ENCODE data around the gene SNAPC3. TPM values are rescaled to one million over a fixed set of nuclear protein-coding genes. Genes with fewer than 3 reads are reported as not detected.

The SNAPC3 gene
- total RNA-seq, 4 donors from 2014 or later: 15.1 to 20.2 (median 16.9) TPM

- TF ChIP-seq CTCF (IDR thresholded peaks at IDR 0.05): no peak
- no peak for TF ChIP-seq POLR2A (IDR thresholded peaks at IDR 0.05)
- no peak for DNase-seq (ENCODE audit: low spot score in 2 of 2)
- intact Hi-C loops (cut with DNase I; ENCODE audit: low total_unique reads): no loop called here
Observed at GRCh38 chr9:15501179-15501578, 78.5 kb downstream of the SNAPC3 start.

GRCh38 chr9:15501803-15502202, 79.1 kb downstream of the SNAPC3 start:
- TF ChIP-seq POLR2A (IDR thresholded peaks at IDR 0.05) (no peak), CTCF (IDR thresholded peaks at IDR 0.05) (no peak)
- 91 to 94% methylated on average over 5 of the region's 5 CpGs for WGBS, 2 donors
- no peak overlapping the region for H3K4me3 ChIP-seq (ENCODE audit: low read depth, poor library complexity, severe bottlenecking)
- intact Hi-C loops (cut with DNase I; ENCODE audit: low total_unique reads): no loop called here
- no peak for DNase-seq (ENCODE audit: low spot score in 2 of 2)

More at GRCh38 chr9:15501179-15501578, 78.5 kb downstream of the SNAPC3 start:
- 69 to 71% methylated on average over 6 of the region's 6 CpGs for WGBS, 2 donors
- H3K4me3 ChIP-seq (ENCODE audit: low read depth, poor library complexity, severe bottlenecking): no peak overlapping the region

- no peak for TF ChIP-seq POLR2A (IDR thresholded peaks at IDR 0.05)
- TF ChIP-seq CTCF (IDR thresholded peaks at IDR 0.05): no peak
- 89% methylated on average over 3 of the region's 3 CpGs for WGBS, 2 donors
Observed at GRCh38 chr9:15505921-15506320, 83.2 kb downstream of the SNAPC3 start.

GRCh38 chr9:15509931-15510788, 87.5 kb downstream of the SNAPC3 start:
- no peak for DNase-seq (ENCODE audit: low spot score in 2 of 2)
- WGBS, 2 donors: 1 to 2% methylated on average over 56 to 57 of the region's 76 CpGs
- peak overlapping the region; percentile 80 for H3K4me3 ChIP-seq (ENCODE audit: low read depth, poor library complexity, severe bottlenecking)
- intact Hi-C loops (cut with DNase I; ENCODE audit: low total_unique reads): no loop called here
- no peak for TF ChIP-seq POLR2A (IDR thresholded peaks at IDR 0.05)
- TF ChIP-seq CTCF (IDR thresholded peaks at IDR 0.05): no peak

More at GRCh38 chr9:15505921-15506320, 83.2 kb downstream of the SNAPC3 start:
- no peak for DNase-seq (ENCODE audit: low spot score in 2 of 2)
- H3K4me3 ChIP-seq (ENCODE audit: low read depth, poor library complexity, severe bottlenecking): no peak overlapping the region
- intact Hi-C loops (cut with DNase I; ENCODE audit: low total_unique reads): no loop called here

- DNase-seq (ENCODE audit: low spot score in 2 of 2): peak; percentile 46 to 93
- TF ChIP-seq POLR2A (IDR thresholded peaks at IDR 0.05): no peak
- TF ChIP-seq CTCF (IDR thresholded peaks at IDR 0.05): peak in 1 of 3 donors; percentile 25
- peak within 1 kb of the TSS; percentile 80 for H3K4me3 ChIP-seq (ENCODE audit: low read depth, poor library complexity, severe bottlenecking)
- 0% methylated on average over 43 to 72 of the region's 72 CpGs for WGBS, 2 donors
- intact Hi-C loops (cut with DNase I; ENCODE audit: low total_unique reads): no loop called here
Observed at GRCh38 chr9:15510789-15511575, 88.3 kb downstream of the SNAPC3 start, which contains the start of gene PSIP1. TSS of gene PSIP1 (minus strand) at chr9:15510970. CDS start at chr9:15510188, 782 bp downstream.

Other genes with a start within 250 kb of the SNAPC3 start
- 10 to 100 TPM; 38.4 to 53.3 (median 42.2) TPM for gene TTC39B, start 115.7 kb upstream of the SNAPC3 start, total RNA-seq
- gene PSIP1, start 88.1 kb downstream of the SNAPC3 start, total RNA-seq: 10 to 100 TPM; 12.9 to 31.7 (median 17.7) TPM
- gene CCDC171, start 130.2 kb downstream of the SNAPC3 start, total RNA-seq: 1 to 10 TPM; 2.5 to 4.2 (median 3.3) TPM

All from lower leg skin (tissue), 4 donors.